ENCODE measurements around the gene IFNA8. TPM values are rescaled to one million over a fixed set of nuclear protein-coding genes. Genes with fewer than 3 reads are reported as not detected.
A peak's percentile ranks its signal among the peaks of the same experiment; 100 is the strongest.

Gene IFNA8
- total and polyA plus RNA-seq, 10 donors: not detected

- peaks cover 0 to 90% (median 9%) of the 10 kb centered on the region in 7 donors for H3K27me3 ChIP-seq (replicated peaks in 1 of 7)
Observed at GRCh38 chr9:21395778-21396717, 12.9 kb upstream of the IFNA8 start.

GRCh38 chr9:21398955-21399489, 9.9 kb upstream of the IFNA8 start:
- peaks cover 0 to 90% (median 29%) of the 10 kb centered on the region in 7 donors for H3K27me3 ChIP-seq (replicated peaks in 1 of 7)
- intact Hi-C loops (cut with DNase I; ENCODE audit: low total_unique reads): loop anchor here (5.0 kb wide), 1 partner anchor 72 kb away; no protein-coding TSS in a partner anchor

More at GRCh38 chr9:21395778-21396717, 12.9 kb upstream of the IFNA8 start:
- TF ChIP-seq CTCF (IDR thresholded peaks at IDR 0.05 in 8 of 11, conservative IDR thresholded peaks at IDR 0.05 in 3 of 11): peak; percentile 22 to 80 (median 67)
- peak in 1 of 3 donors; percentile 48 for TF ChIP-seq POLR2AphosphoS5 (IDR thresholded peaks at IDR 0.05)
- no peak for TF ChIP-seq POLR2A (IDR thresholded peaks at IDR 0.05)
- H3K27ac ChIP-seq: peak overlapping the region in 3 of 8 donors; percentile 33 to 49 (median 45)
- intact Hi-C loops (cut with DNase I; ENCODE audit: low total_unique reads): loop anchor here (5.0 kb wide), 1 partner anchor 69 kb away; no protein-coding TSS in a partner anchor
- 7 to 9% (median 8%) methylated on average over 29 to 40 of the region's 40 CpGs for WGBS, 5 donors
- H3K4me3 ChIP-seq: peak overlapping the region; percentile 26 to 73 (median 40)
- no peaks in the 10 kb centered on the region for H3K36me3 ChIP-seq
- no peaks in the 10 kb centered on the region for H3K9me3 ChIP-seq
- peaks cover 0 to 30% (median 14%) of the 10 kb centered on the region in 6 donors for H3K4me1 ChIP-seq
- DNase-seq: peak; percentile 88

GRCh38 chr9:21399956-21400355, 9.0 kb upstream of the IFNA8 start:
- peaks cover 0 to 87% (median 28%) of the 10 kb centered on the region in 7 donors for H3K27me3 ChIP-seq (replicated peaks in 1 of 7)
- WGBS, 5 donors: 14 to 26% (median 20%) methylated on average over 3 of the region's 3 CpGs
- no peak overlapping the region for H3K4me3 ChIP-seq
- H3K27ac ChIP-seq: peak overlapping the region in 2 of 8 donors; percentile 15 to 40
- no peaks in the 10 kb centered on the region for H3K36me3 ChIP-seq
- peaks cover 8 to 47% (median 25%) of the 10 kb centered on the region in 6 donors for H3K4me1 ChIP-seq
- TF ChIP-seq CTCF (IDR thresholded peaks at IDR 0.05 in 8 of 11, conservative IDR thresholded peaks at IDR 0.05 in 3 of 11) (no peak), POLR2AphosphoS5 (IDR thresholded peaks at IDR 0.05) (peak in 1 of 3 donors; percentile 9)
- intact Hi-C loops (cut with DNase I; ENCODE audit: low total_unique reads): loop anchor here (5.0 kb wide), 1 partner anchor 73 kb away; no protein-coding TSS in a partner anchor
- no peaks in the 10 kb centered on the region for H3K9me3 ChIP-seq
- no peak for DNase-seq

More at GRCh38 chr9:21398955-21399489, 9.9 kb upstream of the IFNA8 start:
- Histone ChIP-seq H3K4me3 (no peak overlapping the region), H3K27ac (peak overlapping the region in 5 of 8 donors; percentile 6 to 61 (median 46)), H3K4me1 (peaks cover 8 to 47% (median 25%) of the 10 kb centered on the region in 6 donors), H3K9me3 (no peaks in the 10 kb centered on the region), H3K36me3 (no peaks in the 10 kb centered on the region)
- TF ChIP-seq POLR2AphosphoS5 (IDR thresholded peaks at IDR 0.05) (peak in 2 of 3 donors; percentile 38 to 49), CTCF (IDR thresholded peaks at IDR 0.05 in 8 of 11, conservative IDR thresholded peaks at IDR 0.05 in 3 of 11) (no peak)
- DNase-seq: no peak
- 54 to 74% (median 67%) methylated on average over 5 of the region's 5 CpGs for WGBS, 5 donors
